ENCODE measurements around the gene KANK2.

The KANK2 gene

GRCh38 chr19:11226716-11227166 lies 29.4 kb upstream of the KANK2 start:
- DNase-seq, result no peak

DNA sequence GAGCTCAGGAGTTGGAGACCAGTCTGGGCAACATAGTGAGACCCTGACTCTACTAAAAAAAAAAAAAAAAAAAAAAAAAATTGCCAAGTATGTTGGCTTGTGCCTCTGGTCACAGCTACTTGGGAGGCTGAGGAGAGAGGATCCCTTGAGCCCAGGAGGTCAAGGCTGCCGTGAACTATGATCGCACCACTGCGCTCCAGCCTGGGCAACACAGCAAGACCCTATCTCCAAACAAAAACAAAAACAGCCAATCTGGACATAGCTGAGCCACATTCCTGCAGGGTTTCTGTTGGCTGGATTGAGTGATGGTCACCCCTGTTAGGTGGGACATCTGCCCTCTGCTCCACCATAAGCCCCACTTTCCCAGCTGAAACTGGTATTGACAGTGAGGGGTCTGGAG lies 28.5 kb upstream of the KANK2 start:
- no peak for DNase-seq

DNA sequence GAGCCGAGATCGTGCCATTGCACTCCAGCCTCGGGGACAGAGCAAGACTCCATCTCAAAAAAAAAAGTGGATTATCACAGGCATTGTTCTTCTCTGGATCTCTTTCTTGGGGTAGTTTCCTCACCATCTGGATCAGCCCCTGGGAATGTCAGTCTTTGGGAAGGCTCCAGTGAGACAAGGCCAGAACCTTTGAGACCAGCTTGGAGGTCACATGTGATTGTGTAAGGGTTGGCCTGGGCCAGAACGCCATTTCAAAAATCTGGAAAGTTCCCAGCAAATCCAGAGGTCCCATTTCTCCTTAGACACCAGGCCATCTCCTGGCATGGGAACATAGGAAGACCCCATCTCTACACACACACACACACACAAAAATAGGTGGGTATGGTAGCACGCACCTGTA lies 27.8 kb upstream of the KANK2 start:
- no peak for DNase-seq

DNA sequence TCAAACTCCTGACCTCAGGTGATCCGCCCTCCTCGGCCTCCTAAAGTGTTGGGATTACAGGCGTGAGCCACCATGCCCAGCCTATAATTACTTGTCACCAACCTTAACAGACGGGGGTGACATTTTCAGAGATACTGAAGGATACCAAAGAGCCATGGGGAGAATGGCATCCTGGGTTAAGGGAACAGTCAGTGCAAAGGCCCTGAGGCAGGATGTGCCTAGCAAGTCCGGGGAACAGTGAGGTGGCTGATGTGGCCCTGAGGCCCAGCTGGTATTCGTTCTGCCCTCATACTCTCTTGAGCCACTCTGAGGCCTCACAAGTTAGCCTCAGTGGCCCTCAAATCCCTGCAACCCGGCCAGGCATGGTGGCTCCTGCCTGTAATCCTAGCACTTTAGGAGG lies 27.1 kb upstream of the KANK2 start:
- no peak for DNase-seq

DNA sequence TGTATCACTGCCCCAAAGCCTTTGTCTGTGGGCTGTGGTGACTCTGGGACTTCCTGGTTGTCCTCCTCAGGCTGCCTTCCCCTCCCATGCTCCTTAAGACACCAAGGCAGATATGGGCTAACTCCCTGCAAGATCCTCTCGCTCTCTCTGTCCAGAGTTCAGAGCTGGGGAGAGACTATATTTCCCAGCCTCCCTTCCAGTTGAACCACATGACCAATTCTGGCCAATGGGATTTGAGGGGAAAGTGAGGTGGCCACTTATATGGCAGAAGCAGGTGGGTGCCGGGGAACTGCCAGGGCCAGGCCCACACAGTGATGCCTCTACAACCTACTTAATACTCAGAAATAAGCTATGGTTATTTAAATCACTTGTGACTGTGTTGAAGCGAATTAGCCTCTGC lies 25.9 kb upstream of the KANK2 start:
- DNase-seq, result no peak

GRCh38 chr19:11221082-11221598 lies 23.8 kb upstream of the KANK2 start:
- DNase-seq, result no peak

GRCh38 chr19:11214387-11214786 lies 17.0 kb upstream of the KANK2 start:
- no peak for DNase-seq

GRCh38 chr19:11210656-11210928 lies 13.2 kb upstream of the KANK2 start:
- DNase-seq, result no peak

DNA sequence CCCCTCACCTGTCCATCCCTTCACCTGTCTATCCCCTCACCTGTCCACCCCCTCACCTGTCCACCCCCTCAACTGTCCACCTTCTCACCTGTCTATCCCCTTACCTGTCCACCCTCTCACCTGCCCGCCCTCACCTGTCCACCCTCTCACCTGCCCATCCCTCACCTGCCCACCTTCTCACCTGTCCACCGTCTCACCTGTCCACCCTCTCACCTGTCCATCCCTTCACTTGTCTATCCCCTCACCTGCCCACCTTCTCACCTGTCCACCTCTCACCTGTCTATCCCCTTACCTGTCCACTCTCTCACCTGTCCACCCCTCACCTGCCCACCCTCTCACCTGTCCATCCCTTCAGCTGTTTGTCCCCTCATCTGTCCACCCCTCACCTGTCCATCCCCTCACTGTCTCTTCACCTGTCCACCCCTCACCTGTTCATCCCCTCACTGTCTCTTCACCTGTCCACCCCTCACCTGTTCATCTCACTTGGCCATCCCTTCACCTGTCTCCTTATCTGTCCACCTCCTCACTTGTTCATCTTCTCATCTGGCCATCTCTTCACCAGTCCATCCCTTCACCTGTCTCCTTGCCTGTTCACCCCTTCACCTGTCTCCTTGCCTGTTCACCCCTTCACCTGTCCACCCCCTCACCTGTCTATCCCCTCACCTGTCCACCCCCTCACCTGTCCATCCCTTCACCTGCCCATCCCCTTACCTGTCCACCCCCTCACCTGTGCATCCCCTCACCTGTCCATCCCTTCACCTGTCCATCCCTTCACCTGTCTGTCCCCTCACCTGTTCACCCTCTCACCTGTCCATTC lies 12.7 kb upstream of the KANK2 start:
- no peak for DNase-seq

DNA sequence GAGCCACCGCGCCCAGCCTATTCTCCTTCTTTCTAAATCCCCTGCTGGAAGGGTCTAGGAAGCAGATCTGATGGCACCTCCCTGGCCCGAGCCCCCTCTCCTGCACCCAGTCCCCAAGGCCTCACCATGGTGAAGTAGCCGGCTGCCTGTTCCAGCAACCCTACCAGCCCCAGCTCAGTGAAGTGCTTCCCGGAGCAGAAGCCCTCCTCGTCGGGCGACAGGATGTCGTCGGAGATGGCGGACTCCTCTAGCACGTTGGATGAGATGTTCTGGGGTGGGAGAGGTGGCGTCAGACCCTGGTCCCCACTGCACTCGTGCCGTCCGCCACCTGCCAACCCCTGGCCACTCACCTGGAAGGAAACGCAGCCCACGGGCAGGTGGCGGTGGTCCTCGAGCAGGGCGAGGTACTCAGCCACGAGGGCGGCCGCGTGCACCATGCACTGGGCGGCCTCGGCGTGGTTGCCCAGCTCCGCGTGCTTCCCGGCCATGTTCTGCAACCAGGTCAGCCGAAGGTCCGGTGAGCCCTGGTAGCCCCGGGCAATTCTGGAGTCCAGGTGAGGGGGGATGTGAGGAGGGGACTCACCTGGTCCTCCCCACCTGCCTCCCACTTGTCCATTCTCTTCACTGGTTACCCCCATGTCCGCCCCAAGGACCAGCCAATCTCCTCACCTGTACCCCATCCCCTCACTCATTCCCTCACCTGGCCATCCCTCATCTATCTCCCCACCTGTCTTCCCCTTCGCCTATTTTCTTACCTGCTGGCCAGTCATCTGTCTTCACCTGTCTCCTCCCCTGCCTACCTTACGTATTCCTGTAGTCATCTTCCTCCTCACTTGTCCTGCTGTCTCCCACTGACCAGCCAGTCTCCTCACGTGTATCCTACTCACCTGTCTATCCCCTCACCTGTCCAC lies 11.5 kb upstream of the KANK2 start:
- DNase-seq, result no peak

DNA sequence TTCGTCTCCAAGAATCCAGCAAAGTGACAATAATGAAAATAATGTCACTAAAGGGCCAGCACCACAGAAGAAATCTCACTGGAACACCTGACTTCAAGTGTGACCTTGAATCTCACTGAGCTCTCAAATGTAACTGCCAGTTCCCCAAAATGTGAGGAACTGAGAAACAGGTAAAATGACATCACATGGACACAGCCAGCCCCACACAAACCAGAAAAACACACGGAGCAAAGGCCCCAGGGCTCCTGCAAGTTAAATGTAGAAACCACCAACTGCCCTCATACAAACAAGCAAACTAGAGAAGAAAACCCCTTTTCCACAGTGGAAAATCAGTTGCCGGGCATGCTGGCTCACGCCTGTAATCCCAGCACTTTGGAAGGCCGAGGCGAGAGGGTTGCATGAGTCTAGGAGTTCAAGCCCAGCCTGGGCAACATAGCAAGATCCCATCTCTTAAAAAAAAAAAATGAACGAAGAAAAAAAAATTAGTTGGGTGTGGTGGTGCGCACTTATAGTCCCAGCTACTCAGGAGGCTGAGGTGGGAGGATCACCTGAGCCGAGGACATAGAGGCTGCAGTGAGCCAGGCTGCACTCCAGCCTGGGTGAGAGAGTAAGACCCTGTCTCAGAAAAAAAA lies 8.7 kb upstream of the KANK2 start:
- no peak for DNase-seq

GRCh38 chr19:11204943-11205349 lies 7.6 kb upstream of the KANK2 start:
- peak in 1 of 58 donors; percentile 4 for DNase-seq

GRCh38 chr19:11204076-11204602 lies 6.8 kb upstream of the KANK2 start:
- no peak for DNase-seq

- peak in 49 of 58 donors; percentile 14 to 90 (median 39) for DNase-seq
Observed at GRCh38 chr19:11203194-11204075, 6.1 kb upstream of the KANK2 start.

DNA sequence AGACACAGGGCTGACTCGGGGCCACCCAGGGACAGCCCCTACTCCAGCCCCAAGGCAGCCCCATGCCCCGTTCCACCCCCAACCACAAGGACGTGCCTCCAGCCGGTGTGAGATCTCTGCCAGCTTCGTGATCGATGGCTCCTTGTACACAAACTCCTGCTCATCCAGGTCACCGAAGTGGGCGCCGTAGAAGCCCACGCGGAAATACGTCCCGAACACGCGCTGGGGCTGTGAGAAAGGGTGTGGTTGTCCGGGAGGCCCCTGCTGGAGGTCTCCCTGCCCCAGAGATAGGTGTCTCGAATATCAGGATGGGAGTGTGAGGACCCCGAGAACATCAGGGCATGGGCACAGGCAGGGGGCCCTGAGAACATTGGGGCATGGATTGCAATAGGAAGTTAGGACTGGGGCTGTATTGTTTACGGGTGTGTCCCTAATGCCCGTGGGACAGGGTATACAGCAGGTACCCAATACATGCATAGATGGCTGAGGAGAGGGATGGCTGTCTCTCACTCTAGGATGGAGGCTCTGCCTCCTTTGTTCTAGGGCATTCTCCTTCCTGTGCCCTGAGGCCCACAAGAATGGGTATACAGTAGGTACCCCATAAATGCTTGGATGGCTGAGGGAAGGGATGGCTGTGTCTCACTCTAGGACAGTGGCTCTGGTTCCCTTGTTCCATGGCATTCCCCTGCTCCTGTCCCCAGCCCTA lies 5.3 kb upstream of the KANK2 start:
- DNase-seq, result no peak

DNA sequence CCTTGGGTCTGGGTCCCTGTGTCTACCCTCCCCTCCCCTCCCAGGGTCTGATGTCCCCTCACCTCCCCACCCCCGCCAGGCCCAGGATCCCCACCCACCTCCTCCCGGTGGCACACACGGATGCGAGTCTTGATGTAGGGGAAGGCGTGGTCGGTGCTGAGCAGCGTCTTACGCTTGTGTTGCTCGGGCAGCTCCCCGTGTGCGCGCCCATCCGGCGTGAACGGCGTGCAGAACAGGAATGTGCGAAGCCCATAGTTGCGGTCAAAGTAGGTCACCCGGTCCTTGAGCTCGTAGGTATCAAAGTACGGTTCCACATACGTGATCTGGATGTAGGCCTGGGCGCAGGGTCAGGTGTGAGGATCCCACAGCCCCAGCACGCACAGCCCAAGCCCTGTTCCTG lies 4.4 kb upstream of the KANK2 start:
- DNase-seq, result no peak

DNA sequence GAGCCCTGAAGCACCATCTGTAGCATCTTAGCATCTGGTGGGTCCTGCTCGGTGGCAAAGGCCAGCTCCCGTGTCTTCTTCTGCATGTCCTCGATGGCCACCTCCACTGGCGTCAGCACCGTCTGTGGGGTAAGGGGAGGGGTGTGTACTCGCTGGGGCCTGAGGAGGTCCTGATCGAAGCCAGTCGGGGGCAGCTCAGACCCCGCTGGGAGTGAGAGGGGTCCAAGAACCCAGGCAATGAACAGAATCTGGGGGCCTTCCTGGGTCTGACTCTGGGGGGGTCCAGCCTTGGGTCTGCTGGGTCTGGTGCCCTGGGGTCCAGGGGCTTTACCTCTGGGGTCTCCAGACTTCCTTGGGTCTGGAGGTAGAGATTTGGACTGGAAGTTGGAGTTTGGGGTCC lies 3.6 kb upstream of the KANK2 start:
- DNase-seq, result no peak

DNA sequence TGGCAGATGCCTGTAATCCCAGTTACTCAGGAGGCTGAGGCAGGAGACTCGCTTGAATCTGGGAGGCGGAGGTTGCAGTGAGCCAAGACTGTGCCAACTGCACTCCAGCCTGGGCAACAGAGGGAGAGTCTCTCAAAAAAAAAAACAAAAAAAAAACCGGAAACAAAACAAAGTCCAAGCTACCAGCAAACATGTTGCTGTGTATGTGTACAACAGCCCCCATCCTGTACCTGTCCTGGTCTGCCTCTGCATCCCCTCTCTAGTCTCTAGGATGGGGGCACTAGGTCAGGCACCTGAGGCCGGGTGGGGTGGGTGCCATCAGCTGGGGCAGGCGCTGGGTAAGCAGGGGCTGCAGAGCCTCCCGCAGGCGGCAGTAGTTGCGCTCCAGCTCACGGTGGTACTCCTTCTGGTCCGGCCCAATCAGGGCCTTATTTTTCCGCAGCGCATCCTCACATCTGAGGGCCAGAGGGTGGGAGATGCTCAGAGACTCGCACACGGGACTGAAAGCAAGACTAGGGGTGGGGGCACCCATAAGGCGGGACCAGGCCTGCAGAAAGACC lies 2.8 kb upstream of the KANK2 start:
- DNase-seq, result no peak

GRCh38 chr19:11199517-11199916 lies 2.2 kb upstream of the KANK2 start:
- DNase-seq, result no peak
